Measurements from ENCODE around the gene B4GAT1. TPM values are rescaled to one million over a fixed set of nuclear protein-coding genes. Genes with fewer than 3 reads are reported as not detected.

B4GAT1 gene
- polyA plus RNA-seq, 1 experiment, result 15.9 TPM

DNA sequence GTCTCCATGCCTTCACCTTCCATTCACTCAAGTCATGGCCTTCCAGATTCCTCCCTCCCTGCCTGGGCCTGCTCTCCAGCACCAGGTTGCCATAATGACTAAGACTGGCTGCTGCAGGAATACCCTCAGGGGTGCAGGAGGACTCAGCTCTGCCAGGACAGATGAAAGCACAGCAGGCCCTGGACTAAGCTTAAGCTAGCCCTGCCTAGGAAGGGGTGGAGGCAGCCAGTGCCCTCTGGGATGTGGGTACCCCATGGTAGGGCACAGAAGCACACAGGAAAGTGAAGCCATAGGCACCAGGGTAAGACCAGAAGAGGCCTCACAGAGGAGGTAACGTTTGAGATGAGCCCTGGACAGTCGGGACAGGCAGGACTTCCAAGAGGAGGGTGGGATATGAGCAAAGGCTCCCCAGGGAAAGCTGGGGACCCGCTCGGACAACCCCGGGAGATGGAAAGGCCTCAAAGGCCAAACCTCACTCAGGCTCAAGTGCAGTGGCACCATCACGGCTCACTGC, 8.2 kb downstream of the B4GAT1 start:
- TF ChIP-seq, protein P1, sequence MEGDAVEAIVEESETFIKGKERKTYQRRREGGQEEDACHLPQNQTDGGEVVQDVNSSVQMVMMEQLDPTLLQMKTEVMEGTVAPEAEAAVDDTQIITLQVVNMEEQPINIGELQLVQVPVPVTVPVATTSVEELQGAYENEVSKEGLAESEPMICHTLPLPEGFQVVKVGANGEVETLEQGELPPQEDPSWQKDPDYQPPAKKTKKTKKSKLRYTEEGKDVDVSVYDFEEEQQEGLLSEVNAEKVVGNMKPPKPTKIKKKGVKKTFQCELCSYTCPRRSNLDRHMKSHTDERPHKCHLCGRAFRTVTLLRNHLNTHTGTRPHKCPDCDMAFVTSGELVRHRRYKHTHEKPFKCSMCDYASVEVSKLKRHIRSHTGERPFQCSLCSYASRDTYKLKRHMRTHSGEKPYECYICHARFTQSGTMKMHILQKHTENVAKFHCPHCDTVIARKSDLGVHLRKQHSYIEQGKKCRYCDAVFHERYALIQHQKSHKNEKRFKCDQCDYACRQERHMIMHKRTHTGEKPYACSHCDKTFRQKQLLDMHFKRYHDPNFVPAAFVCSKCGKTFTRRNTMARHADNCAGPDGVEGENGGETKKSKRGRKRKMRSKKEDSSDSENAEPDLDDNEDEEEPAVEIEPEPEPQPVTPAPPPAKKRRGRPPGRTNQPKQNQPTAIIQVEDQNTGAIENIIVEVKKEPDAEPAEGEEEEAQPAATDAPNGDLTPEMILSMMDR (IDR thresholded peaks at IDR 0.05; ENCODE audit: low read depth, low read length), result no peak
- ChIA-PET CTCF (interaction anchor here (1.1 to 1.2 kb wide), 2 partner anchors 10 to 47 kb away, joined by 3 read pairs; no protein-coding TSS in a partner anchor), POLR2A (interaction anchor here (1.3 kb wide), 1 partner anchor 9 kb away, joined by 4 read pairs; no protein-coding TSS in a partner anchor)
- no peak for DNase-seq (ENCODE audit: low read depth, low spot score)
- no peak overlapping the region for H3K4me3 ChIP-seq (ENCODE audit: low read depth, low read length)
- H3K9me3 ChIP-seq (ENCODE audit: control insufficient read depth, insufficient read depth, low read length), result peaks cover 3% of the 10 kb centered on the region; the same call in 1 of the 2 replicates
- H3K27ac ChIP-seq (ENCODE audit: low read depth, low read length), result peak overlapping the region; percentile 21
- H3K27me3 ChIP-seq (ENCODE audit: control insufficient read depth, insufficient read depth, low read length), result no peaks in the 10 kb centered on the region

DNA sequence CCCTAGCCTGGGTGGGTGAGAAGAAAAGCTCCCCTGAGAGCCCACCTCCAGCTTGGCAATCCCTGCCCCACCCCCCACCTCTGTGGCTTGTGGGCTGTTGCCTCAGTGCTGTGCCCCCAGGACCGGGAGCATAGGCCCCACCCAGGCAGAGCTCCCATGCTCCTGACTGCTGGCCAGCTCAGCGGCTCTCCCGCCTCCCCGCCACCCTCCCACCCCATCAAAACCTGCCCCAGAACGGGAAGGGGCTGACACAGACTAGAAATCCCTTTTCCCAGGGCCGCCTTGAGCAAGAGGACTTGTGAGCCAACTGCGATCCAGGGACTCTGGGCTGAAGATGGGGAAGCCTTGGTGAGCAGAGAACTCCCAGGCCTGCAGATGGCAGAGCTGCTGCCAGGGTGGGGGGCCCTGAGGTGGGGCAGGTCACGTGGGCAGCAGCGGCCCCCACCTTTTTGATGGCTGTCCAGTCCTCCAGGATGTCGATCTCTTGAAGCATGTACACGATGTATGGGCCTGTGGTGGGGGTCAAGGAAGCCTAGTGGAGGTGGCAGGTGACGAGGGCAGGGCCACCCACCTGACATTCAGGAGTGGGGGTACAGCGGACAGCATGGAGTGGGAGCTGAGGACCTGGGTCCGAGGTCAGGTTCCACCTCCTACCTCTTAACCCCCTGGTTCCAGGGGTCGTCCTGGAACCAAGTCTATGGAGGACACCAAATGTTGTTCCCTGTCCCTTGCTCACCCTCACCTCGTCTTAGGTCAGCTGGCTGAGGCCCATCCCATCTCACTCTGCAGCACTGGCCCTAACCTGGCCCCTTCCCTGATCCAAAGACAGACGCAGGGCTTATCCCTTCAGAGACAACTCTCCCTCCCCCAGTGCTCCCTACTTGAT, 8.9 kb downstream of the B4GAT1 start:
- DNase-seq (ENCODE audit: low read depth, low spot score), result no peak
- no peaks in the 10 kb centered on the region for H3K27me3 ChIP-seq (ENCODE audit: control insufficient read depth, insufficient read depth, low read length)
- peak overlapping the region; percentile 97 for H3K27ac ChIP-seq (ENCODE audit: low read depth, low read length)
- TF ChIP-seq, protein P1 (IDR thresholded peaks at IDR 0.05; ENCODE audit: low read depth, low read length), result no peak
- ChIA-PET POLR2A (interaction anchor here (0.7 to 1.8 kb wide), 3 partner anchors 10 to 49 kb away, joined by 4 to 11 read pairs (median 4); partner anchors contain the start of gene YIF1A), CTCF (interaction anchor here (1.1 to 1.6 kb wide), 3 partner anchors 26 to 48 kb away, joined by 5 to 7 read pairs (median 6); no protein-coding TSS in a partner anchor)
- H3K9me3 ChIP-seq (ENCODE audit: control insufficient read depth, insufficient read depth, low read length), result peaks cover 3% of the 10 kb centered on the region; the same call in 1 of the 2 replicates
- no peak overlapping the region for H3K4me3 ChIP-seq (ENCODE audit: low read depth, low read length)

DNA sequence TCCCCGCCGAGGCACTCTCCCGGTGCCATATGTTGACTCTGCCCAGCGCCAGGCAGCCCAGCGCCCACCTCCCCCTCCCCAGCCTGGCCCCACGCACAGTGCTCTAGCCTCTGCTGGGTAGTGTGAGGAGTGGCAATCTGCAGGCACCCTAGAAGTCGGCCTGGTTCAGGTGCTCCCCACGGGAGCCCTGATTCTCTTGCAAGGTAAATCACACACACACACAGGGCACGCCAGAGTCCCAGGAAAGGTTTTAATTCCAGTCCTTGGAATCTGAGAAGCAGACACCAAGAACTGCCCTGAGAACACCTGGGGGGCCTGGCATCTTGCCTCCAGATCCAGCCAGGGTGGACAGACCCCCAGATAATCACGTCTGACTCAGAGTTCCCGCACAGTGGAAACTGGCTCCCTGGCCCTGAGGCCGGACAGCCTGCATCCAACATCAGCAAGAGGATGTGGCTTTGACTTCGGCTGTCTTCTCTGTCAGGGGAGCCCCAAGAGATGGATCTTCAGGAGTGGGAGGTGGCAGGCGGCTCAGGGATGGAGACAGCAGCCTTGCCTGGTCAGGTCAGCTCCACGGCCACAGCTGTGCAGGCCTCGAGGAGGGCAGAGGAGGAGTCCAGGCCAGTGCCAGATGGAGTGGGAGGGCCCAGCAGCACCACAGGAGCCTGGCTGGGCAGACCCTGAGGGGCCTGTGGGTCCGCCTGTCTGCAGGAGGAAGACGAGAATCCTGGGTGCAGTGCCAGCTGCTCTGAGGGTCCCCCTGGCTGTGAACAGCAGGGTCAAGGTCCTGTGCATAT, 10.1 kb downstream of the B4GAT1 start:
- Histone ChIP-seq H3K9me3 (ENCODE audit: control insufficient read depth, insufficient read depth, low read length) (peaks cover 3% of the 10 kb centered on the region; the same call in 1 of the 2 replicates), H3K27ac (ENCODE audit: low read depth, low read length) (peak overlapping the region; percentile 97), H3K27me3 (ENCODE audit: control insufficient read depth, insufficient read depth, low read length) (no peaks in the 10 kb centered on the region), H3K4me3 (ENCODE audit: low read depth, low read length) (no peak overlapping the region)
- TF ChIP-seq, protein P1 (IDR thresholded peaks at IDR 0.05; ENCODE audit: low read depth, low read length), result no peak
- ChIA-PET CTCF (interaction anchor here (1.1 to 1.6 kb wide), 4 partner anchors 25 to 49 kb away, joined by 3 to 7 read pairs (median 6); partner anchors contain the start of gene YIF1A), POLR2A (interaction anchor here (0.7 to 3.7 kb wide), 7 partner anchors 7 to 48 kb away, joined by 4 to 99 read pairs (median 13); partner anchors contain the start of genes B4GAT1, BRMS1, CD248 and YIF1A)
- DNase-seq (ENCODE audit: low read depth, low spot score), result no peak

DNA sequence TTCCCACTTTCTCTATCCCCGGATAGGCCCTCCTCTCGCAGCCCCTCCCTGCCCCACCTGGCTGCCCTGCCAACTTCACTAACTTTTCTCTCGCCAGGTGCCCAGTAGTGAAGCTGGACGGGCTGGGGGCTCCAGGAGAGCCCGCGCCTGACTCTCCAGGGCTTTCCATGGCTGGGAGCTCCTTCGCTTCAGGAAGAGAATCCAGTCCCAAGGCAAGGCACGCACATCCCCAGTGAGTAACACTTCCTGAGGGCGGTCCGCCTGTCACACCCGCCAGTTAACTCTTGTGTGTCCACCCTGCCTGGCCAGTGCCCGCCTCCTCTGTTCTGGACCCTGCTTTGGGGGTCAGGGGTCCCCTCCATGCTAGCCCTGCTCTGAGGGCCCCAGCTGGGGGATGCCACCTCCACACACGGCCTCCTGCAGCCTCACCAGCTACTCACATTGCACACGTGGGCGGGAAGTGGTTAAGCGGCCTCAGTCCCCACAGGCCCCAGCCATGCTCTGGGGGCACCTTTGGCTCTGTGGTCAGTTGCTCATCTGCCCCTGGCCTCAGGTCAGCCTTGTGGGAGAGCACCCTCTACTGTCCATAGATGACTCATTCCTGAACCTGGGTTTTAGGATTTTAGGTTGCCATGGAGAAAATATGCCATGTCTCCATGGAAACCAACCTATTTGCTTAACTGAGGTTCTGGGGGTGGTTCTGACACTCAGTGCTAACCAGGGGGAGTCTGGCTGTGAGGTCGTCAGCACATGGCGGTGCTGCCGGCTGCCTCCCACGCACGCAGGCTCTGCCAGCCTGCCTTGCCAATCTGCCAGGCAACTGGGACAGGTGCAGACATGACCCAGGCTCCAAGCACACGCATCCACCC, 11.0 kb downstream of the B4GAT1 start, which contains the start of gene RIN1:
Gene RIN1, minus strand, starts transcription at position 201 of the 869 bp plus-strand sequence. Its CDS starts 32 bp downstream, at position 169.
- no peaks in the 10 kb centered on the region for H3K27me3 ChIP-seq (ENCODE audit: control insufficient read depth, insufficient read depth, low read length)
- ChIA-PET CTCF (interaction anchor here (0.8 to 2.3 kb wide), 9 partner anchors 9 to 54 kb away, joined by 3 to 64 read pairs (median 4); partner anchors contain the start of genes BRMS1, CD248 and YIF1A), POLR2A (interaction anchor here (0.6 to 3.7 kb wide), 13 partner anchors 8 to 93 kb away, joined by 3 to 99 read pairs (median 5); partner anchors contain the start of genes B4GAT1, BRMS1, CD248 and YIF1A)
- TF ChIP-seq, protein P1 (IDR thresholded peaks at IDR 0.05; ENCODE audit: low read depth, low read length), result peak; percentile 24; the same call in 1 of the 2 replicates
- peak within 1 kb of the TSS; percentile 97 for H3K27ac ChIP-seq (ENCODE audit: low read depth, low read length)
- H3K4me3 ChIP-seq (ENCODE audit: low read depth, low read length), result peak within 1 kb of the TSS; percentile 85
- H3K9me3 ChIP-seq (ENCODE audit: control insufficient read depth, insufficient read depth, low read length), result peaks cover 3% of the 10 kb centered on the region; the same call in 1 of the 2 replicates
- DNase-seq (ENCODE audit: low read depth, low spot score), result peak; percentile 97
